GM12875 (cell line): ENCODE data around the gene MTMR11.
A peak's percentile ranks its signal among the peaks of the same experiment; 100 is the strongest.

ENCODE experiments used
- H3K4me3 ChIP-seq: one replicate; pipeline ENCODE4 v1.5.1; 2011; ENCODE audit warnings: low read depth, low read length, control low read depth
- TF ChIP-seq, protein P1 (sequence below): IDR thresholded peaks from 2 replicates; pipeline ENCODE4 v1.5.1; 2011; ENCODE audit warnings: low read depth, mild to moderate bottlenecking, control low read depth, inconsistent platforms, low read length, moderate library complexity, borderline replicate concordance; ENCODE audit not compliant: insufficient read depth

The MTMR11 gene

DNA sequence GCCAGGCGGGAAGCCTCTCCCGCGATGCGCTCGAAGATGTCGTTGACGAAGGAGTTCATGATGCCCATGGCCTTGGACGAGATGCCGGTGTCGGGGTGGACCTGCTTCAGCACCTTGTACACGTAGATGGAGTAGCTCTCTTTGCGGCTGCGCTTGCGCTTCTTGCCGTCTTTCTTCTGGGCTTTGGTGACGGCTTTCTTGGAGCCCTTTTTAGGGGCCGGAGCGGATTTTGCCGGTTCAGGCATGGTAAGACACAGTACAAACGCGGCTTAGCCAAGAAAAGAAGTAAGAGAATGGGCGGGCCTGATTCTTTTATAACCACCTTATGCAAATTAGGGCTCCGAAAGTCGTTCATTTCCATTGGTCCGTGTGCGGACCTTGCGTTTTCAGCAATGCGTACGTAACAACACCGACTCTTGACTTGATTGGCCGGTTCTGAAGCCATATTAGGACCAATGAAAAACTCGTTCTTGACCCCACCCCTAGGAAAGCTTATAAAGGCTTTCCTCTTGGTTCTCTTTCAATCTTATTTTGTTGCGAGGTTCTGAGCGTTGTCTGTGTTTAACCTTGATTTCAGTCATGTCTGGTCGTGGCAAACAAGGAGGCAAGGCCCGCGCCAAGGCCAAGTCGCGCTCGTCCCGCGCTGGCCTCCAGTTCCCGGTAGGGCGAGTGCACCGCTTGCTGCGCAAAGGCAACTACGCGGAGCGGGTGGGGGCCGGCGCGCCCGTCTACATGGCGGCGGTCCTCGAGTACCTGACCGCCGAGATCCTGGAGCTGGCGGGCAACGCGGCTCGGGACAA is 50.1 kb downstream of the MTMR11 start:
- TF ChIP-seq, protein P1, sequence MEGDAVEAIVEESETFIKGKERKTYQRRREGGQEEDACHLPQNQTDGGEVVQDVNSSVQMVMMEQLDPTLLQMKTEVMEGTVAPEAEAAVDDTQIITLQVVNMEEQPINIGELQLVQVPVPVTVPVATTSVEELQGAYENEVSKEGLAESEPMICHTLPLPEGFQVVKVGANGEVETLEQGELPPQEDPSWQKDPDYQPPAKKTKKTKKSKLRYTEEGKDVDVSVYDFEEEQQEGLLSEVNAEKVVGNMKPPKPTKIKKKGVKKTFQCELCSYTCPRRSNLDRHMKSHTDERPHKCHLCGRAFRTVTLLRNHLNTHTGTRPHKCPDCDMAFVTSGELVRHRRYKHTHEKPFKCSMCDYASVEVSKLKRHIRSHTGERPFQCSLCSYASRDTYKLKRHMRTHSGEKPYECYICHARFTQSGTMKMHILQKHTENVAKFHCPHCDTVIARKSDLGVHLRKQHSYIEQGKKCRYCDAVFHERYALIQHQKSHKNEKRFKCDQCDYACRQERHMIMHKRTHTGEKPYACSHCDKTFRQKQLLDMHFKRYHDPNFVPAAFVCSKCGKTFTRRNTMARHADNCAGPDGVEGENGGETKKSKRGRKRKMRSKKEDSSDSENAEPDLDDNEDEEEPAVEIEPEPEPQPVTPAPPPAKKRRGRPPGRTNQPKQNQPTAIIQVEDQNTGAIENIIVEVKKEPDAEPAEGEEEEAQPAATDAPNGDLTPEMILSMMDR, result no peak
- peak overlapping the region; percentile 75 for H3K4me3 ChIP-seq

DNA sequence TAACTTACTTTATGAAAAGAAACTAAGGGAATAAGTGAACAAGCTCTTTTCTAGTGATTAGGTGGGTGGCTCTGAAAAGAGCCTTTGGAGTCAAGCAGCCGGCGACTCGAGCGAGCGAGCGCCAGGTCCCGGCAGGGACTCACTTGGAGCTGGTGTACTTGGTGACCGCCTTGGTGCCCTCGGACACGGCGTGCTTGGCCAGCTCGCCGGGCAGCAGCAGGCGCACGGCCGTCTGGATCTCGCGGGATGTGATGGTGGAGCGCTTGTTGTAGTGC is 50.6 kb downstream of the MTMR11 start:
- H3K4me3 ChIP-seq, result peak overlapping the region; percentile 53

DNA sequence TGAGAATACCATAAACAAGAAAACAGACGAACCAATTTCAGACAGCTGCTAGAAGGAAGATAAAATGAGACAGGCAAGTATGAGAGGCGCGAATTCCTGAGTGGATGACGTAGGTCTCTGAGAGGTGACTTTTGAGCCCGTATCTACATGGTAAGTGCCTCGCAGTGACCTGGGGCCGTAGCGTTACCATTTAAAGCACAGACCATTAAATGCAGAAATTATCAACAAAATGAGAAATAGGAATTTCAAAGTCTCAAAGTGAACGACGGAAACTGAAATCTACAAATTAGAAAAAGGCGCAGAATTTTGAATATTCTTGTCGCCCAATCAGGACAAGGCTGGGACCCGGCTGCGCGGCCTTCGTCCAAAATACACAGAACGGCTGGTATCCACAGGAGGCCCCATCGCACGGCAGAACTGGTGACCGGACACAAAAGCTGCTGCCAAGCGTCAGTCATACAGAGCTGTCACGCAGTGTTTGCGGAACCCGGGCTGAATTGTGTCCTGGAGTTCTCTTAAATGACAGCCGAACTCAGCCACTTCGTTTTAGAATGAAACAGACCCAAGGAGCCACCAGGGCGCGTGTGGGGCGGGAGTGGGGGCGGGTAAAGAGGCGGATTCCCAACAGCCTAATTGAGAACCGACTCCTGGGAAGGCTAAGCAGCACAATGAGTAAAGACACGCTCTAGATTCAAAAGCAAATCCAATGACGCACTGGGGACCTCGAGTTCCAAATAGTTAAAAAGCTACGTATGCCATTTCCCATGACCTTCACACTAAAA is 51.1 kb downstream of the MTMR11 start:
- TF ChIP-seq, protein P1, result no peak
- H3K4me3 ChIP-seq, result peak overlapping the region; percentile 53

DNA sequence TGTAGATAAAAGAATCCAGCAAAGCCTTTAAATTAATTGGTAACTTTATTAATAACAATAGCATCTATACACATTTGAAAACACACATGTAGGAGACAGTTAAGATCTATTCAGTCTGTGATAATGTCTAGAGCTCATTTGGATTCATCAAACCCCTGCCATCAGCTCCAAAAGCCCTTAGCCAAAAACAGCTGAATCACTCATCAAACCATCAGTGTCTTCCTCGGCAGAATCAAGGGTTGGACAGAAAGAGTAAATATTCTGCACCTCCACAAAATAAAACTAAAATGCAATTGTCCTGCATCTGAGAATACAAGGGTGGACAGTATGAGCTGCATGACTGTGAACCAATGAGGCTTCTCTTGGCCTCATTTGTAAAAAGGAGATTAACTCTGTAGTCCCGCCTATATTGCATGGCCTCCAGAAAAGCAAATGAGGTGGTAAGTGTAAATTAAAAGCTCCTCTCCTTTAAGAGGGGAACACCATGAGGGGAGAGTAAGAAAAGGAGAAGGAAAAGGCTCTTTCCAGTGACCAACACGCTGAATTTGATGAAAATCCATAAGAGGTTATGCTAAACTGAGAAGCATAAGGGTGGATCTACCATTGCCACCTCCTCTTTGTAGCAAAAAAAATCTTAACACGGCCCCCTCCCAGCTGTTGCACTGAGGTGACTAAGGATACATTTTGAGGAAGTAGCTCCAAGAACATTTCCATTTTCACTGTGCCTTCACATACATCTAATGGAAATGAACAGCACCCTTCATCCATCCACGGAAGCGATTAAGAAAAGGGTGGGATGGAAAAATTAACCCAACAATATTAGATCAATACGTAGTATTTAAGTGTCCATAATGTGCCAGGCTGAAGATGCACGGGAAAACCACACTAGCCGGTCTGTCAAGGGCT is 52.0 kb downstream of the MTMR11 start:
- H3K4me3 ChIP-seq, result peak overlapping the region; percentile 53
- TF ChIP-seq, protein P1, result no peak

DNA sequence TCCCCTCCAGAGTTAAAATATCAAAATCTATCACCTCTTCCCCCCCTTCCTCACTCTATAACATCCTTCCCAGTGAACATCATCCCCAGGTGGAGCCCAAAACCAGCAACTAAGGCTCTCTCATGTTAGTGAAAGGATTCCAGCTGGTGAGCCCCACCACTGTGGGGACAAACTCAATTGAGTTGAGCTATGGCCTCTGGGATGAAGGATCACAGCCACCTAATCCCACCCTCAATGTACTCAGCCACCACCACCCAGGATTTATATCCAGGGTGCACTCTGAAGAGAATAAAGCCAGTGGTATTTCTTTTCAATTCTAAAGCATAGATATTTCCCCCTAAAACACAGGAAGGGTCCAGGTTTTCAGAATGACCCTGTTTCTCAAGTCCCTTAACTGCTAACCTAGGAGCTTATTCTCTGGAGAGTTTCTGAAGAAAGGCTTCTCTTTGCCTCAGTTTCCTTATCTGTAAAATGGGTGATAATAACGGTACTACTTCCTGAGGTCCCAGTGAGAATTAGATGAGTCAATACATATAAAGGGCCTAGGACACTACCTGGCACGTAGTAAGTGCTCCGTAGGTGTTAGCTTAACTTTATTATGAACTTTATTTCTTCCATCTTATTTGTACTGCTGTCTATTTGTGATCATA is 53.0 kb downstream of the MTMR11 start:
- TF ChIP-seq, protein P1, result no peak
- no peak overlapping the region for H3K4me3 ChIP-seq

DNA sequence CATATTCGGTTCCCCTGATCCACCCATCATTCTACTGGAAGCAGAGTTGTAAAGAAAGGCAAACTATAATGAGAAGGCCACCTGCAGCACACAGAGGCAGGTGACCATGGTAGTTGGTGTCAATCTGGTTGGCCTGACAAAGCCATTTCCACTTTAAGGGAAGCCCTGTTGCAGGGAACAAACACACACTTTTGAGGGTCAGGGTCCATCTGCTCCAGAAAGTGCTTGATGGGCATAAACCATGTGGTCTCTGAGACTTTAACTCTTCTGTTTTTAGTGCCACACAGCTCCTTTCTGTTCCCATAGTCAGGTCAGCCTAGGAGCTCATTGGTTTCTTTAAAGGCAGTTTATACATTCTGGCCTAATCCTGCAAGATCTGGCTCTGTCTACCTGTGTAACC is 54.8 kb downstream of the MTMR11 start:
- TF ChIP-seq, protein P1, result no peak
- no peak overlapping the region for H3K4me3 ChIP-seq

DNA sequence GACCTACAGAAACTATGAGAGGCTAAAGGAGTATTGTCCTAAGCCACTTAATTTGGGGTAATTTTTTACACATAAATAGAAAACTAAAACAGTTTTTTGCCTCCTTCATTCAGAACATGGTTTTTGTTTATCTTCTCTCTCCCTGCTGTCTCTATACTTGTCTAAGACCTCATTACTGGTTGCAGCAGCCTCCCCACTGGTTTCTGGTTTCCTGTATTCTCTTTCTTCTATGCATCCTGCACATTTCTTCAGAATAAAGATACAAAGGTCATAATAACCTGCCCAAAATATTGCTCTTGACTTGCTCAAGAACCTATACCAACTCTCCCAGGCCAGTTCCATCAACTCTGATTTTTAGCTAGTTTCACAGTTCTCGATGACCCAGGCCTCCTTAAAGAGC is 57.1 kb downstream of the MTMR11 start:
- TF ChIP-seq, protein P1, result no peak

More for the DNA sequence above, 57.1 kb downstream of the MTMR11 start:
- no peak overlapping the region for H3K4me3 ChIP-seq
